ENCODE measurements around the gene DLX5. TPM values are rescaled to one million over a fixed set of nuclear protein-coding genes. Genes with fewer than 3 reads are reported as not detected.

DLX5 gene
- polyA plus RNA-seq, 4 donors: 0.04 to 0.12 TPM; not detected in 2

GRCh38 chr7:97004247-97005182, 20.1 kb downstream of the DLX5 start:
- Histone ChIP-seq H3K27ac (ENCODE audit: low read depth in 1 of 3, low read length in 2 of 3) (no peak overlapping the region), H3K4me3 (ENCODE audit: low read depth in 1 of 3, low read length in 3 of 3) (no peak overlapping the region), H3K9me3 (ENCODE audit: control insufficient read depth in 2 of 2, insufficient read depth in 1 of 2, low read depth in 1 of 2, low read length in 1 of 2) (peaks cover 2 to 5% of the 10 kb centered on the region in 2 donors), H3K27me3 (ENCODE audit: control insufficient read depth in 3 of 3, insufficient read depth in 3 of 3, low read length in 3 of 3) (peaks cover 9 to 92% (median 53%) of the 10 kb centered on the region in 3 donors), H3K4me1 (ENCODE audit: control insufficient read depth in 3 of 3, insufficient read depth in 2 of 3, low read depth in 1 of 3, low read length in 2 of 3) (peaks cover 0 to 6% (median 0%) of the 10 kb centered on the region in 3 donors), H3K36me3 (ENCODE audit: control insufficient read depth in 3 of 3, insufficient read depth in 2 of 3, low read depth in 1 of 3, low read length in 3 of 3) (no peaks in the 10 kb centered on the region)
- WGBS, 3 donors: 7% methylated on average over 20 of the region's 20 CpGs
- FAIRE-seq (no peak), DNase-seq (no peak)

GRCh38 chr7:97003262-97004246, 21.1 kb downstream of the DLX5 start:
- Histone ChIP-seq H3K36me3 (ENCODE audit: control insufficient read depth in 3 of 3, insufficient read depth in 2 of 3, low read depth in 1 of 3, low read length in 3 of 3) (no peaks in the 10 kb centered on the region), H3K9me3 (ENCODE audit: control insufficient read depth in 2 of 2, insufficient read depth in 1 of 2, low read depth in 1 of 2, low read length in 1 of 2) (peaks cover 2 to 5% of the 10 kb centered on the region in 2 donors), H3K4me1 (ENCODE audit: control insufficient read depth in 3 of 3, insufficient read depth in 2 of 3, low read depth in 1 of 3, low read length in 2 of 3) (peaks cover 0 to 6% (median 0%) of the 10 kb centered on the region in 3 donors), H3K4me3 (ENCODE audit: low read depth in 1 of 3, low read length in 3 of 3) (no peak overlapping the region), H3K27me3 (ENCODE audit: control insufficient read depth in 3 of 3, insufficient read depth in 3 of 3, low read length in 3 of 3) (peaks cover 9 to 94% (median 58%) of the 10 kb centered on the region in 3 donors), H3K27ac (ENCODE audit: low read depth in 1 of 3, low read length in 2 of 3) (no peak overlapping the region)
- 7 to 10% (median 9%) methylated on average over 49 of the region's 49 CpGs for WGBS, 3 donors
- no peak for DNase-seq
- FAIRE-seq: no peak

GRCh38 chr7:97002555-97003261, 21.9 kb downstream of the DLX5 start:
- H3K27me3 ChIP-seq (ENCODE audit: control insufficient read depth in 3 of 3, insufficient read depth in 3 of 3, low read length in 3 of 3): peaks cover 9 to 94% (median 64%) of the 10 kb centered on the region in 3 donors
- WGBS, 3 donors: 6 to 13% (median 12%) methylated on average over 22 of the region's 22 CpGs
- no peaks in the 10 kb centered on the region for H3K36me3 ChIP-seq (ENCODE audit: control insufficient read depth in 3 of 3, insufficient read depth in 2 of 3, low read depth in 1 of 3, low read length in 3 of 3)
- peaks cover 0 to 6% (median 0%) of the 10 kb centered on the region in 3 donors for H3K4me1 ChIP-seq (ENCODE audit: control insufficient read depth in 3 of 3, insufficient read depth in 2 of 3, low read depth in 1 of 3, low read length in 2 of 3)
- DNase-seq: no peak
- FAIRE-seq: no peak
- H3K27ac ChIP-seq (ENCODE audit: low read depth in 1 of 3, low read length in 2 of 3): no peak overlapping the region
- H3K4me3 ChIP-seq (ENCODE audit: low read depth in 1 of 3, low read length in 3 of 3): no peak overlapping the region
- peaks cover 2 to 5% of the 10 kb centered on the region in 2 donors for H3K9me3 ChIP-seq (ENCODE audit: control insufficient read depth in 2 of 2, insufficient read depth in 1 of 2, low read depth in 1 of 2, low read length in 1 of 2)

- no peak for FAIRE-seq
Observed at GRCh38 chr7:97001656-97002554, 22.7 kb downstream of the DLX5 start.

GRCh38 chr7:97001221-97001620, 23.4 kb downstream of the DLX5 start:
- WGBS, 3 donors: 5 to 8% (median 7%) methylated on average over 3 of the region's 3 CpGs
- peaks cover 2 to 5% of the 10 kb centered on the region in 2 donors for H3K9me3 ChIP-seq (ENCODE audit: control insufficient read depth in 2 of 2, insufficient read depth in 1 of 2, low read depth in 1 of 2, low read length in 1 of 2)
- H3K27ac ChIP-seq (ENCODE audit: low read depth in 1 of 3, low read length in 2 of 3): no peak overlapping the region
- peaks cover 3 to 95% (median 67%) of the 10 kb centered on the region in 3 donors for H3K27me3 ChIP-seq (ENCODE audit: control insufficient read depth in 3 of 3, insufficient read depth in 3 of 3, low read length in 3 of 3)
- H3K4me1 ChIP-seq (ENCODE audit: control insufficient read depth in 3 of 3, insufficient read depth in 2 of 3, low read depth in 1 of 3, low read length in 2 of 3): peaks cover 0 to 4% (median 0%) of the 10 kb centered on the region in 3 donors
- H3K36me3 ChIP-seq (ENCODE audit: control insufficient read depth in 3 of 3, insufficient read depth in 2 of 3, low read depth in 1 of 3, low read length in 3 of 3): no peaks in the 10 kb centered on the region
- FAIRE-seq (no peak), DNase-seq (no peak)
- no peak overlapping the region for H3K4me3 ChIP-seq (ENCODE audit: low read depth in 1 of 3, low read length in 3 of 3)

More at GRCh38 chr7:97001656-97002554, 22.7 kb downstream of the DLX5 start:
- Histone ChIP-seq H3K27me3 (ENCODE audit: control insufficient read depth in 3 of 3, insufficient read depth in 3 of 3, low read length in 3 of 3) (peaks cover 9 to 94% (median 65%) of the 10 kb centered on the region in 3 donors), H3K27ac (ENCODE audit: low read depth in 1 of 3, low read length in 2 of 3) (no peak overlapping the region), H3K4me3 (ENCODE audit: low read depth in 1 of 3, low read length in 3 of 3) (no peak overlapping the region), H3K4me1 (ENCODE audit: control insufficient read depth in 3 of 3, insufficient read depth in 2 of 3, low read depth in 1 of 3, low read length in 2 of 3) (peaks cover 0 to 6% (median 0%) of the 10 kb centered on the region in 3 donors), H3K9me3 (ENCODE audit: control insufficient read depth in 2 of 2, insufficient read depth in 1 of 2, low read depth in 1 of 2, low read length in 1 of 2) (peaks cover 2 to 5% of the 10 kb centered on the region in 2 donors), H3K36me3 (ENCODE audit: control insufficient read depth in 3 of 3, insufficient read depth in 2 of 3, low read depth in 1 of 3, low read length in 3 of 3) (no peaks in the 10 kb centered on the region)
- 22 to 43% (median 39%) methylated on average over 39 of the region's 39 CpGs for WGBS, 3 donors
- no peak for DNase-seq

GRCh38 chr7:96998744-96999143, 25.9 kb downstream of the DLX5 start:
- Histone ChIP-seq H3K9me3 (ENCODE audit: control insufficient read depth in 2 of 2, insufficient read depth in 1 of 2, low read depth in 1 of 2, low read length in 1 of 2) (peaks cover 2 to 5% of the 10 kb centered on the region in 2 donors), H3K4me1 (ENCODE audit: control insufficient read depth in 3 of 3, insufficient read depth in 2 of 3, low read depth in 1 of 3, low read length in 2 of 3) (no peaks in the 10 kb centered on the region), H3K27ac (ENCODE audit: low read depth in 1 of 3, low read length in 2 of 3) (no peak overlapping the region), H3K4me3 (ENCODE audit: low read depth in 1 of 3, low read length in 3 of 3) (no peak overlapping the region), H3K36me3 (ENCODE audit: control insufficient read depth in 3 of 3, insufficient read depth in 2 of 3, low read depth in 1 of 3, low read length in 3 of 3) (no peaks in the 10 kb centered on the region), H3K27me3 (ENCODE audit: control insufficient read depth in 3 of 3, insufficient read depth in 3 of 3, low read length in 3 of 3) (peaks cover 0 to 95% (median 69%) of the 10 kb centered on the region in 3 donors)
- no peak for FAIRE-seq
- WGBS, 3 donors: 5 to 10% (median 5%) methylated on average over 14 of the region's 14 CpGs
- DNase-seq: no peak

GRCh38 chr7:96998333-96998732, 26.3 kb downstream of the DLX5 start:
- WGBS, 3 donors: 4 to 18% (median 6%) methylated on average over 11 of the region's 11 CpGs
- no peak overlapping the region for H3K27ac ChIP-seq (ENCODE audit: low read depth in 1 of 3, low read length in 2 of 3)
- no peaks in the 10 kb centered on the region for H3K4me1 ChIP-seq (ENCODE audit: control insufficient read depth in 3 of 3, insufficient read depth in 2 of 3, low read depth in 1 of 3, low read length in 2 of 3)
- H3K9me3 ChIP-seq (ENCODE audit: control insufficient read depth in 2 of 2, insufficient read depth in 1 of 2, low read depth in 1 of 2, low read length in 1 of 2): peaks cover 2 to 9% of the 10 kb centered on the region in 2 donors
- no peak overlapping the region for H3K4me3 ChIP-seq (ENCODE audit: low read depth in 1 of 3, low read length in 3 of 3)
- FAIRE-seq (no peak), DNase-seq (no peak)
- peaks cover 0 to 95% (median 70%) of the 10 kb centered on the region in 3 donors for H3K27me3 ChIP-seq (ENCODE audit: control insufficient read depth in 3 of 3, insufficient read depth in 3 of 3, low read length in 3 of 3)
- H3K36me3 ChIP-seq (ENCODE audit: control insufficient read depth in 3 of 3, insufficient read depth in 2 of 3, low read depth in 1 of 3, low read length in 3 of 3): no peaks in the 10 kb centered on the region
